Fibroblast of skin of scalp (primary cell): ENCODE data around the gene PALM3.
"Not testable (repeated sequence)": the region's sequence is repeated elsewhere in the genome, so short reads cannot be mapped to it uniquely, and the experiment has no call there.

Source experiments
- DNase-seq: peaks from one replicate; pipeline ENCODE4 v3.0.0-alpha.2; 2013

Gene PALM3

DNA sequence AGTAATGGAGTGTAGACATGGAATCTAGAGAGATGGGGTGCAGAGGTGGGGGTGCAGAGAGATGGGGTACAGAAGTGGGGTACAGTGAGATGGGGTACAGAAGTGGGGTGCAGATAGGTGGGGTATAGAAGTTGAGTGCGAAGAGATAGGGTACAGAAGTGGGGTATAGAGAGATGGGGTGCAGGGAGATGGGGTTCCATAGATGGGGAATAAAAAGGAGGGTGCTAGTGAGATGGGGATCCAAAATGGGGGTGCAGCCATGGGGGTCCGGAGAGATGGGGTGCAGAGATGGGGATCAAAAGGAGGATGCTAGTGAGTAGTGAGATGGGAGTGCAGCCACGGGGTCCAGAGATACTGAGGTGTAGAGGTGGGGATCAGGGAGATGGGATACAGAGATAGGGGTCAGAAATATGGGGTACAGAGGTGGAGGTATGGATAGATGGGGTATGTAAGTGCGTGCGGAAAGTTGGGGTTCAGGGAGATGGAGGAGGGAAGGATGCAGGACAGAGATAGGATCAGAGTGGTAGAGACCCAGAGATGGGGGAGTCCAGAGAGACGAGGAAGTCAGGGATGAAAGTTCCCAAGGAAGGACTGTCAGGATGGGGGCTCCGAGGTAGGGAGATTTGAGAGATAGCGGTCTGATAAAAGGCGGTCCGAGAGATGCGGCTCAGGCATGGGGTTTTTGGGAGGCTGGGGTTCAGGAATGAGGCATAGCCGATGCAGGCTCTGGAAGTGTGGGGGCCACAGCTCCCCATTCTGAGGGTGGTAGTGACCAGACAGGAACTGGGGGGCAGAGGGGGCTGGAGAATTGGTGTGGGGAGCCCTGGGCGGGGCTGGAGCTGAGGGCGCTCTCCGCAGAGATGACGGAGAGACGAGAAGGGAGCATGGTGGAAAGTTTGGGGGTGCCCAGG, 3.4 kb downstream of the PALM3 start:
- DNase-seq: no peak

- DNase-seq: no peak
Measured at GRCh38 chr19:14056741-14057356, 5.0 kb downstream of the PALM3 start.

DNA sequence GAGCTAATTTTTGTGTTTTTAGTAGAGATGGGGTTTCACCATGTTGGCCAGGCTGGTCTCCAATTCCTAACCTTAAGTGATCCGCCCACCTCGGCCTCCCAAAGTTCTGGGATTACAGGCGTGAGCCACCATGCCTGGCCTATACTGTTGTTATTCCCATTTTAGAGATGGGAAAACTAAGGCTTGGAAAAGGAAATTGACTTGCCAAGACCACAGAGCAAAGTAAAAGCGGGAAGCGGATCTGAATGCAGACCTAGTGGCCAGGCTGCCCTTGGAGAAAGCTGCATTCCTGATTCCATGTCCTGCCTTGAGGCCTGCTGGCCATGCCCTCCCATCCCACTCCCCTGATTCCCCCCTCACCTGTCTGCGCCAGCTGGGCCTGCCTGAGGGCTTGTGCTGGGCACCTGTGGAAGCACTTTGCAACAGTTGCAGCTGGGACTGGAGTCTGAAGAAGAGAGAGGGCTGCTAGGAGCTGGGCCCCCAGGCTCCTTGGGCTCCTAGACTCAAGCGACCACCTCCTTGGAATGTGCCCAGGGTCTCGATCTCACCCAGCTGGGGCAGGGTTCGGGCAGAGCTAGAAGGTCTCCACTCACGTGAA, 5.7 kb downstream of the PALM3 start:
- DNase-seq: no peak

DNA sequence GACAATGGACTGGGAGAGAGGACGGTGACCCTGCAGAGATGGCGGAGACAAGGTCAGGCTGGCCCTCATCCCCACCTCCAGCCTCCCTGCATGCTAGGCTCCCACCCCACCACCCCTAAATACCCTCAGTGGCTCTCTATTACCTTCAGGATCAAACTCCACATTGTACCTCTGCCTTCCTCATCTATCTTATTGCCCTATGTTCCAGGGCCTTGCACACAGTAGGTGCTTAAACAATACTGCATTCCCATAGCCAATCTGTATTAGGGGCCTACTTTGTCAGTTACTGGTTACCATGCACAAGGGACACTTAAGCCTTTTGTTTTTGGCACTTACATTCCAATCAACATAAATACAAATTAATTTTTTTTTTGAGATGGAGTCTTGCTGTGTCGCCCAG, 6.5 kb downstream of the PALM3 start:
- DNase-seq: no peak

DNA sequence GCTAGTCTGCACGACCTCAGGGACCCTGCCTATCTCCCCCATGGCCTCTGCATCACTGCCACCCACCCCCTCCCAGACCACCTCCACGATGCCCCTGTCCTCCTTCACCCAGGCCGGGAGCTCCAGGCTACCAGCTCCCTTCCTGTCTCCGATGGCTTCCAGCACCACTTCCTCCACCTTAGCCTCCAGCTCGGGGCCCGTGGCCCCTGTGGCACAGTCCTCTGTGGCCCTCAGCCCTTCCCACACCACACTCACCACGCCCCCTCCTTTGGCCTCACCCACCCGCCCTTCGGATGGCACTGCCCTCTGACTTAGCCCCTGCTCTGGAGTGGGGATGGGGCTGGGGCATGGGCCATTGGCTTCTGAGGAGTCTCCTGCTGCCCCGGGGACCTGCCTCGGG, 7.2 kb downstream of the PALM3 start:
- DNase-seq: no peak

- DNase-seq: no peak
Measured at GRCh38 chr19:14054099-14054498, 7.8 kb downstream of the PALM3 start.

- DNase-seq: no peak
Measured at GRCh38 chr19:14053500-14053899, 8.4 kb downstream of the PALM3 start.

DNA sequence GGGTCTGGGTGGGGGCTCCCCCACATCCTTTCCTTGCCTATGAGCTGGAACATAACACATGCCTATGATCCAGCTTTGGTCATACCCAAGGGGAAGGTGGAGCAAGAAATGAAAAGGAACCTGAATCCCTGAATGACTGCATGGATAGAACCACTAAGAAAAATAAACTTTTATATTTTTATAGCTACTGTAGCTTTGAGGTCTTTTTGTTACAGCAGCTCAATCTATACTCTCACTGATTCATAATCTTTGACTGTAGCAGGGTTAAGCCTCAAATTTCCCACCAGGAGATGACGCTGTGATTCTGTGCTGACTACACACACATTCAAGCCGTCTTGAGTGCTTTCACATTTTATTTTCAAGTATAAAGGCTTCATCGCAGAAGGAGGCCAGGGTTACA, 8.8 kb downstream of the PALM3 start:
- DNase-seq: no peak

DNA sequence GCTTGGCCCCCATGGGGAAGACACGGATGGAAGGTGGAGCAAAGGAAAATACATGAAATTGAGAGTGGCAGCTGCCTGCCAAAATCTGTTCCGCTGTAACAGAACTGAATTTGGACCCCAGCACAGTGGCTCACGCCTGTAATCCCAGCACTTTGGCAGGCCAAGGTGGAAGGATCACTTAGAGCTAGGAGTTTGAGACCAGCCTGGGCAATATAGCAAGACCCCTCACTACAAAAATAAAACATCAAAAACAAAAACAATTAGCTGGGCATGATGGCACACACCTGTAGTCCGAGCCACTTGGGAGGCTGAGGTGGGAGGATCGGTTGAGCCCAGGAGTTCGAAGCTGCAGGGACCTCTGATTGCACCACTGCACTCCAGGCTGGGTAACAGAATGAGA, 9.4 kb downstream of the PALM3 start:
- no peak for DNase-seq

- DNase-seq: no peak
Measured at GRCh38 chr19:14051980-14052379, 9.9 kb downstream of the PALM3 start.

DNA sequence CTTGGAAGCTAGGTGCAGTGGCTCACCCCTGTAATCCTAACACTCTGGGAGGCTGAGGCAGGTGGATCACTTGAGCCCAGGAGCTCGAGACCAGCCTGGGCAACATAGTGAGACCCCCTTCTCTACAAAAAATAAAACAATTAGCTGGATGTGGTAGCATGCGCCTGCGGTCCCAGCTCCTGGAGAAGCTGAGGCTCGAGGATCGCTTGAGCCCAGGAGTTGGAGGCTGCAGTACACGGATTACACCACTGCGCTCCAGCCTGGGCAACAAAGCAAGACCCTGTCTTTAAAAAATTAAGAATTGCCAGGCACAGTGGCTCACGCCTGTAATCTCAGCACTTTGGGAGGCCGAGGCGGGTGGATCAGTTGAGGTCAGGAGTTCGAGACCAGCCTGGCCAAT, 10.9 kb downstream of the PALM3 start:
- DNase-seq: not testable (repeated sequence)

DNA sequence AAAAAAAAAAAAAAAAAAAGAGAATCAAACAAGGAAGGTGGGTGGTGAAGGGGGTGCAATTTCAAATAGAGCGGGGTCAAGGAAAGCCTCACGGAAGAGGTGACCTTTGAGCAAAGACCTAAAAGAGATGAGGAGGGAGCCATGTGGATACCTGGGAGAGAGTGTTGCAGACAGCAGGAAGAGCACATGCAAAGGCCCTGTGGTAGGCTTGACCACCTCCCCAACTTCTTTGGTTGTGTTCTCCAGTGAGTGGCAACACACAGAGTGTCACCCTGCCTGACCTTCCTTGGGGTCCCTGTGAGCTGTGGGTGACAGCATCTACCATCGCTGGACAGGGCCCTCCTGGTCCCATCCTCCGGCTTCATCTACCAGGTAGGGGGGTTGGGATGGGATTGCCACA, 11.4 kb downstream of the PALM3 start:
- no peak for DNase-seq

GRCh38 chr19:14048443-14049153, 13.3 kb downstream of the PALM3 start:
- peak; percentile 22 for DNase-seq

GRCh38 chr19:14047866-14048265, 14.0 kb downstream of the PALM3 start:
- not testable (repeated sequence) for DNase-seq

DNA sequence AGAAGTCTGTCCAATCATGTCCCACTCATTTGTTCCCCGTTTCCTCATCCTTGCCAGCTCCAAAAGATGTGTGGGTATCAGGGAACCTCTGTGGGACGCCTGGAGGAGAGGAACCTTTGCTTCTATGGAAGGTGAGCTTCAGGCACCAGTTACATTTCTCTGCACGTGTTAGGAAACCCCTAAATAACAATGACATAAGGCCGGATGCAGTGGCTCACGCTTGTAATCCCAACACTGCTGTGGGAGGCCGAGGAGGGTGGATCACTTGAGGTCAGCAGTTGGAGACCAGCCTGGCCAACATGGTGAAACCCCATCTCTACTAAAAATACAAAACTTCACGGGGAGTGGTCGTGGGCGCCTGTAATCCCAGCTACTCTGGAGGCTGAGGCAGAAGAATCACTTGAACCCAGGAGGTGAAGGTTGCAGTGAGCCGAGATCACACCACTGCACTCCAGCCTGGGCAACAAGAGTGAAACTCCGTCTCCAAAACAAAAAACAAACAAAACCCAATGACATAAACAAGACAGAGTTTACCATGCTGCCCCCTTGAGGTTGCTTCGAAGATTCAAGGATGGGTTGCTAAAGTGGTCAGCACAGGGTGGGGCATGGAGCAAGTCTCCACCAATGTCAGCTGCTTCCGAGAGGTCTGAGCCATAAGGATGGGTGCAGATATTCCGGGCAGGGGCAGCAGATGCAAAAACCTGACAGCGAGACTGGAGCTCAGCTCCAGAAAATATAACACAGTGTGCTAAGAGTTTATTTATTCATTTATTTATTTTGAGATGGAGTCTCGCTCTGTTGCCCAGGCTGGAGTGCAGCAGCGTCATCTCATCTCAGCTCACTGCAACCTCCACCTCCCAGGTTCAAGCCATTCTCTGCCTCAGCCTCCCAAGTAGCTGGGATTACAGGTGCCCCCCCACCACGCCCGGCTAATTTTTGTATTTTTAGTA, 18.9 kb downstream of the PALM3 start:
- DNase-seq: peak; percentile 54

DNA sequence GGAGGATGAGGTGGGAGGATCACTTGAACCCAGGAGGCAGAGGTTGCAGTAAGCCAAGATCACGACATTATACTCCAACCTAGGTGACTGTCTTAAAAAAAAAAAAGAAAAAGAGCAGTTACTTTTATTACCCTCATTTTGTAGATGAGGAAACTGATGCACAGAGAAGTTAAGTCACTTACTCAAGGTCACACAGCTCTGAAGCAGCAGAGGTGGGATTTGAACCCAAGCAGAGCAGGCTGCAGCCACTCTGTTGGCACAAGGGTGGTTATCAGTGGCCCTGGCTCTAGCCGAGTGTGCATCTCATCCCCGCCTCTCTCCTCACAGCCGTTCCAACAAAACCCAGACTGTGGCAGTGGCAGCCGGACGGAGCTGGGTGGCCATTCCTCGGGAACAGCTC, 22.7 kb downstream of the PALM3 start:
- no peak for DNase-seq

- DNase-seq: peak; percentile 68
Measured at GRCh38 chr19:14035706-14036105, 26.2 kb downstream of the PALM3 start.

GRCh38 chr19:14035159-14035558, 26.7 kb downstream of the PALM3 start:
- DNase-seq: not testable (repeated sequence)

DNA sequence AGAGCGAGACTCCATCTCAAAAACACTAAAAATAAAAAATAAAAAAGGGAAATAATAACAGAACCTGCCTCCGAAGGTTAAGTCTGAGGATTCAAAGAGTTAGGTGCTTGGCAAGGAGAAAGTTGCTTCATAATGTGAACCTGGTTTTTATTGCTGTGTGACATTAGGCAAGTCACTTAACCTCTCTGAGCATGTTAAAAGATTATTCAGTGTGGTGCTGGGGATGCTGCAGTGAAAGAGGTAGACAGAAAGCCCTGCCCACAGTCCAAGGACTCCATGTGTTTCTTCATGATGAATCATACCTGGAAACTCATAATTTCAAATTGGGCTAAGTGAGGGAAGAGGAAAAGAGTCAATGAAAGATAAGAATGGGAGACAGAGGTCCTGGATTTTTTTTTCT, 27.9 kb downstream of the PALM3 start:
- no peak for DNase-seq

- DNase-seq: peak; percentile 53
Measured at GRCh38 chr19:14031719-14032480, 30.0 kb downstream of the PALM3 start, which contains the start of gene IL27RA. IL27RA (plus strand) TSS chr19:14031762; CDS start chr19:14031873, 111 bp downstream.
